Measurements from ENCODE around the gene TBL1X.

TBL1X gene

DNA sequence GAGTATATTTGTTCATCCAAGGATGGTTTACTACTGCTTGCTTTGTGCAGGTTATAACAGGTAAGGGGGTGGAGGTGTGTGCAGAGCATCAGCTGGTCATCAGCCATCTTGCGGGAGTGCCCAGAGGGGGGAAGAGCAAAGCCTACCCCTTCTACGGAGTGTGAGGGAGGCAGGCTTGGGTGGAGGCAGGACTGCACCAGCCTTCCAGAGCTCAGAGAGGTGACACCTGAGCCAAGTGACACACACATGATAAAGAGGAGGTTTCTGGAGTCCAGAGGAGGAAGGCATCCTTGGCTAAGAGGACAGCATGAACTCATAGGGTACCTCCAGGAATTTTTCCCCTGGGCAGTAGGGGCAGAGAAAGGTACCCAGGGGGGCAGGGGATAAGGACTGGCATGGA, 126.6 kb downstream of the TBL1X start:
- H3K9ac ChIP-seq: no peak overlapping the region
- H3K27ac ChIP-seq: no peak overlapping the region
- no peak overlapping the region for H3K4me3 ChIP-seq (ENCODE audit: low read depth, low read length)
- H3K9me3 ChIP-seq (ENCODE audit: control insufficient read depth, low read length): no peaks in the 10 kb centered on the region
- TF ChIP-seq, protein P1, sequence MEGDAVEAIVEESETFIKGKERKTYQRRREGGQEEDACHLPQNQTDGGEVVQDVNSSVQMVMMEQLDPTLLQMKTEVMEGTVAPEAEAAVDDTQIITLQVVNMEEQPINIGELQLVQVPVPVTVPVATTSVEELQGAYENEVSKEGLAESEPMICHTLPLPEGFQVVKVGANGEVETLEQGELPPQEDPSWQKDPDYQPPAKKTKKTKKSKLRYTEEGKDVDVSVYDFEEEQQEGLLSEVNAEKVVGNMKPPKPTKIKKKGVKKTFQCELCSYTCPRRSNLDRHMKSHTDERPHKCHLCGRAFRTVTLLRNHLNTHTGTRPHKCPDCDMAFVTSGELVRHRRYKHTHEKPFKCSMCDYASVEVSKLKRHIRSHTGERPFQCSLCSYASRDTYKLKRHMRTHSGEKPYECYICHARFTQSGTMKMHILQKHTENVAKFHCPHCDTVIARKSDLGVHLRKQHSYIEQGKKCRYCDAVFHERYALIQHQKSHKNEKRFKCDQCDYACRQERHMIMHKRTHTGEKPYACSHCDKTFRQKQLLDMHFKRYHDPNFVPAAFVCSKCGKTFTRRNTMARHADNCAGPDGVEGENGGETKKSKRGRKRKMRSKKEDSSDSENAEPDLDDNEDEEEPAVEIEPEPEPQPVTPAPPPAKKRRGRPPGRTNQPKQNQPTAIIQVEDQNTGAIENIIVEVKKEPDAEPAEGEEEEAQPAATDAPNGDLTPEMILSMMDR (IDR thresholded peaks at IDR 0.05): no peak
- H2AFZ ChIP-seq: no peak overlapping the region
- H3K4me2 ChIP-seq (ENCODE audit: low read length): no peak overlapping the region
- no peaks in the 10 kb centered on the region for H3K27me3 ChIP-seq (ENCODE audit: control insufficient read depth, insufficient read depth, low read length)
- no peaks in the 10 kb centered on the region for H3K79me2 ChIP-seq
- H3K4me1 ChIP-seq: no peaks in the 10 kb centered on the region
- H3K36me3 ChIP-seq (ENCODE audit: control insufficient read depth, insufficient read depth, low read length): no peaks in the 10 kb centered on the region

DNA sequence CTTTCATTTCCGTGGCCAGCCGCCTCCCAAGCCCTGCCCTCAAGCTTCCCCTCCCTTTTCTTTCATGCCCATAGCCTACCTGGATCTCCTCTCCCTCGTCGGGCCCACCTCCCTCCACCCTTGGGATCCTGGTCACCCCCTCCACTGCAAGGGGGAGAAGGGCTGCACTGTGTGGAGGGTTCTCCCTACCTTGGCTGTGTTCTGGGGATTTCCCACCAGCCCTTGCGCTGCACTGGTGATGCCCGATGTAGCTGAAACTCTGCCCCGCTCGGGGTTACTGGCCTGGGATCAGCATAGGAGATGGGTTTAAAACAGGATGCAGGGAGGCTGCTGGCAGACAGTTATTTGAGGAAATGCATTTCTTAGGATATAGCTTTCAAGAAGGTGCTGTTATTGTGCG, 128.9 kb downstream of the TBL1X start:
- Histone ChIP-seq H3K9ac (no peak overlapping the region), H2AFZ (no peak overlapping the region), H3K79me2 (no peaks in the 10 kb centered on the region), H3K27me3 (ENCODE audit: control insufficient read depth, insufficient read depth, low read length) (no peaks in the 10 kb centered on the region), H3K27ac (no peak overlapping the region), H3K4me3 (ENCODE audit: low read depth, low read length) (no peak overlapping the region), H3K4me2 (ENCODE audit: low read length) (no peak overlapping the region), H3K4me1 (no peaks in the 10 kb centered on the region), H3K36me3 (ENCODE audit: control insufficient read depth, insufficient read depth, low read length) (no peaks in the 10 kb centered on the region), H3K9me3 (ENCODE audit: control insufficient read depth, low read length) (no peaks in the 10 kb centered on the region)
- TF ChIP-seq, protein P1 (IDR thresholded peaks at IDR 0.05): no peak

DNA sequence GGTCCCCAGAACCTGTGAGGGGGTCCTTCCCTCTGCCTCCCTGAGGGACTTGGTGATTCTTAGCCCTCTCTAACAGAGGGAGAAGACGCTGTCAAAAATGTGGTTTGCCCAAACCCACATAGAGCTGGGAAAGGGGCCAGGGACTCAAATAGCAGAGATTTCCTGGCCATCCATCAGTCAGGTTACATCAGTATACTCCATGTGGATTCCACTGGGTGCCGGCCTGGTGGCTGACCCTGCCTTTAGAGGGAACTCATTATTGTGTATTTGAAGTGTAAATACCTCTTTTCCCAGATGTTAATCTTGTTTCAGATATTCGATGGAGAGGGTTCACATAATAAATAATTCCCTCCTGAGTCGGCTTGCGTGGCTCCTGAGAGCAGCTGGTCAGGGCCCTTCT, 130.3 kb downstream of the TBL1X start:
- H3K27me3 ChIP-seq (ENCODE audit: control insufficient read depth, insufficient read depth, low read length): no peaks in the 10 kb centered on the region
- no peak overlapping the region for H3K4me2 ChIP-seq (ENCODE audit: low read length)
- TF ChIP-seq, protein P1 (IDR thresholded peaks at IDR 0.05): no peak
- H3K4me1 ChIP-seq: no peaks in the 10 kb centered on the region
- no peak overlapping the region for H3K27ac ChIP-seq
- H3K79me2 ChIP-seq: no peaks in the 10 kb centered on the region
- H3K4me3 ChIP-seq (ENCODE audit: low read depth, low read length): no peak overlapping the region
- no peaks in the 10 kb centered on the region for H3K9me3 ChIP-seq (ENCODE audit: control insufficient read depth, low read length)
- H2AFZ ChIP-seq: no peak overlapping the region
- no peaks in the 10 kb centered on the region for H3K36me3 ChIP-seq (ENCODE audit: control insufficient read depth, insufficient read depth, low read length)
- no peak overlapping the region for H3K9ac ChIP-seq

DNA sequence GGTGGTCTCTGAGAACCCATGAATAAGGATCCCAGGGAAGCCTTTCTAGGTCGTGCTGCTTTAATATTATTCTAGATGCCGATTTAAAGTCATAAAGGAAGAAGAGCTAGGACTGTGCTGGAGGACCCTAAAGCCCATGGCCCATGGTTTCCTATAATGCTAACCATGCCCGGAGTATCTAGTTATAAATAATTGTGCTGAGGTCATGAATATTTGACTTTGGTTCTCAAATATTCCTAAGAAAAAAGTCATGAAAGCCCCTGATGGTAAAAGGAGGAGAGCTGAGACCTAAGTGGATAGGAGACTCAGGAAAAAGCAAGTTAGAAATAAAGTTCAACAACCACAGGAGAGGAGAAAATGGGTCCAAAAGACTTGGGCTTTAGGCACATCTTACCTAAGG, 132.0 kb downstream of the TBL1X start:
- Histone ChIP-seq H3K36me3 (ENCODE audit: control insufficient read depth, insufficient read depth, low read length) (no peaks in the 10 kb centered on the region), H3K27ac (no peak overlapping the region), H3K9me3 (ENCODE audit: control insufficient read depth, low read length) (no peaks in the 10 kb centered on the region), H3K4me2 (ENCODE audit: low read length) (no peak overlapping the region), H3K27me3 (ENCODE audit: control insufficient read depth, insufficient read depth, low read length) (no peaks in the 10 kb centered on the region), H3K4me3 (ENCODE audit: low read depth, low read length) (no peak overlapping the region), H3K79me2 (no peaks in the 10 kb centered on the region), H3K9ac (no peak overlapping the region), H3K4me1 (no peaks in the 10 kb centered on the region), H2AFZ (no peak overlapping the region)
- TF ChIP-seq, protein P1 (IDR thresholded peaks at IDR 0.05): no peak

DNA sequence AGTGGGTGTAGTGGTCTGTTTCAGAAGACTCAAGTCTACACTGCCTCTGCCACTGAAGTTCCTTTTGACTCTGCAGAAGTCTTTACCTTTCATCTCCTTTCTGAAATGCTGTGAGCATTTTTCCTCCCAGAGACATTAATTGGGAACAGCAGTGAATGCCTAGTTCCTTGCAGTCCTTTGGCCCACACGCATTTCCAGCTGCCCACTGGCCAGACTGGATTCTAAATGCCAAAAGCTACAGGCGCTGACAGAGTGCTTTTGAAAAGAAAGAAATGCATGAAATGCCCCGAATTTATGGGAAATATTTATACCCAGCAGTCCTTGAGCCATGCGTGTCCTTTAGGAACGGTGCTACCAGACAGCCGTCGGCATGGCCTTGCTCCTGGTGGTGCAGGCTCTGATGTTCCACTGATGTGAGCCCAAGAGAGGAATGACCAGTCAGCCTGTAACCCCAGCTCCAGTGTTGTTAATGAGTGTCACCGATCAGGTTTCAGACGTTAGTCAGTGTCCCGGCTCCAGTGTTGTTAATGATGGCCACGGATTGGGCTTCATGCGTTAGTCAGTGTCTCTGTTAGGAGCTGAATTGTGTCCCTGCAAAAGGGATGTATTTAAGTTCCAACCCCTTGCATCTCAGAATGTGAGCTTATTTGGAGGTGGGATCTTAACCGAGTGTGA, 132.6 kb downstream of the TBL1X start:
- no peak overlapping the region for H3K9ac ChIP-seq
- no peaks in the 10 kb centered on the region for H3K9me3 ChIP-seq (ENCODE audit: control insufficient read depth, low read length)
- H3K4me2 ChIP-seq (ENCODE audit: low read length): no peak overlapping the region
- H3K79me2 ChIP-seq: no peaks in the 10 kb centered on the region
- H3K27me3 ChIP-seq (ENCODE audit: control insufficient read depth, insufficient read depth, low read length): no peaks in the 10 kb centered on the region
- no peak overlapping the region for H3K27ac ChIP-seq
- H3K4me3 ChIP-seq (ENCODE audit: low read depth, low read length): no peak overlapping the region
- H3K36me3 ChIP-seq (ENCODE audit: control insufficient read depth, insufficient read depth, low read length): no peaks in the 10 kb centered on the region
- no peaks in the 10 kb centered on the region for H3K4me1 ChIP-seq
- no peak overlapping the region for H2AFZ ChIP-seq
- TF ChIP-seq, protein P1 (IDR thresholded peaks at IDR 0.05): no peak
